Breast epithelium (tissue), 4 donors: Measurements from ENCODE around the gene ARHGEF28. TPM values are rescaled to one million over a fixed set of nuclear protein-coding genes. Genes with fewer than 3 reads are reported as not detected.

Source experiments
- DNase-seq, 2 donors: peaks; one replicate each; pipeline ENCODE4 v3.0.0-alpha.2; 2019; ENCODE audit warnings: low spot score in 2 of 2
- H3K27ac ChIP-seq, 2 donors: fragments of 200-600 bp; sonication (generic) in 1 of 2; one replicate each; pipeline ENCODE4 v1.5.1; 2016 to 2019; ENCODE audit warnings: mild to moderate bottlenecking in 1 of 2
- H3K27me3 ChIP-seq, 2 donors: fragments of 200-600 bp; sonication (generic) in 1 of 2; one replicate each; pipeline versions ENCODE4 v1.5.1 to v1.6.0; 2017 to 2019; ENCODE audit warnings: control low read depth in 1 of 2, mild to moderate bottlenecking in 1 of 2
- H3K36me3 ChIP-seq: fragments of 200-600 bp; one replicate; pipeline ENCODE4 v1.5.1; 2019
- H3K4me1 ChIP-seq, 2 donors: fragments of 200-600 bp; sonication (generic); one replicate each; pipeline ENCODE4 v1.5.1; 2016 to 2019; ENCODE audit warnings: control low read depth in 1 of 2
- H3K4me3 ChIP-seq, 3 donors: fragments of 200-600 bp; sonication (generic); 1 replicate in 2 of 3; 2 replicates in 1 of 3; pipeline ENCODE4 v1.5.1; 2016 to 2019; ENCODE audit warnings: mild to moderate bottlenecking in 3 of 3, moderate library complexity in 2 of 3
- H3K9me3 ChIP-seq, 2 donors: fragments of 200-600 bp; sonication (generic) in 1 of 2; one replicate each; pipeline ENCODE4 v1.5.1; 2016 to 2019; ENCODE audit warnings: control low read depth in 1 of 2
- POLR2A ChIP-seq: fragments of 450-650 bp; IDR thresholded peaks from one replicate; pipeline ENCODE4 v1.6.1; 2016; ENCODE audit warnings: antibody characterized with exemption, mild to moderate bottlenecking, moderate library complexity
- POLR2AphosphoS5 ChIP-seq, 3 donors: sonication (generic); formaldehyde crosslinking; IDR thresholded peaks; one replicate each; pipeline ENCODE4 v1.6.1; 2017; ENCODE audit warnings: antibody characterized with exemption in 3 of 3
- intact Hi-C: fragments of 100-400 bp; cut with DNase I; formaldehyde crosslinking; loops from one replicate; pipeline ENCODE4 v1.15.1; 2023; ENCODE audit warnings: low total_unique reads
- total RNA-seq, 3 donors: library from RNA; depleted of rRNA; stranded (reverse); fragments of >200 nt; gene quantifications; one replicate each; pipeline ENCODE4 v1.1.0, GENCODE V29; 2016
- TF ChIP-seq, protein P1 (sequence below), 3 donors: fragments of 450-650 bp; IDR thresholded peaks; one replicate each; pipeline ENCODE4 v1.5.1; 2016 to 2017; ENCODE audit warnings: antibody characterized with exemption in 3 of 3, mild to moderate bottlenecking in 3 of 3, moderate library complexity in 3 of 3

The ARHGEF28 gene
- total RNA-seq, 3 donors from 2014 or later = 11.4 to 65.4 (median 31.5) TPM

DNA sequence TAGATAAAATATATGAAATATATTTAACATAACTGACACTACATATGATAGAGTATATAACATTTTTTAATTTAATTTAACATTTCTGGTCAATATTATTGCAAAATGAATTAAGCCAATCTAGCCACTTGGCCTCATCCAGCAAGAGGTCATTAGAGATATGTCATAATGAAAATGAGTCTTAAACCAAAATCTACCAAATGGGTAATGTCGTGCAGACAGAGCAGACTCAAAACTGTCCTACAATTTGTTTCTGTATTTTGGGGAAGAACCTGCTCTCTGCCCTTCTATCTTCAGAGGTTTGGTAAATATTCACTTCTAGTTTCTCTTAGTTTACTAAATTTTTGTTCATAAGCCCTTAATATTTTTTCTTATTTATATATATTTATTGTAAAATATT, 61.4 kb downstream of the ARHGEF28 start:
- Histone ChIP-seq H3K4me1 (no peaks in the 10 kb centered on the region), H3K9me3 (no peaks in the 10 kb centered on the region), H3K36me3 (no peaks in the 10 kb centered on the region), H3K27me3 (no peaks in the 10 kb centered on the region), H3K27ac (no peak overlapping the region), H3K4me3 (no peak overlapping the region)
- TF ChIP-seq, protein P1, sequence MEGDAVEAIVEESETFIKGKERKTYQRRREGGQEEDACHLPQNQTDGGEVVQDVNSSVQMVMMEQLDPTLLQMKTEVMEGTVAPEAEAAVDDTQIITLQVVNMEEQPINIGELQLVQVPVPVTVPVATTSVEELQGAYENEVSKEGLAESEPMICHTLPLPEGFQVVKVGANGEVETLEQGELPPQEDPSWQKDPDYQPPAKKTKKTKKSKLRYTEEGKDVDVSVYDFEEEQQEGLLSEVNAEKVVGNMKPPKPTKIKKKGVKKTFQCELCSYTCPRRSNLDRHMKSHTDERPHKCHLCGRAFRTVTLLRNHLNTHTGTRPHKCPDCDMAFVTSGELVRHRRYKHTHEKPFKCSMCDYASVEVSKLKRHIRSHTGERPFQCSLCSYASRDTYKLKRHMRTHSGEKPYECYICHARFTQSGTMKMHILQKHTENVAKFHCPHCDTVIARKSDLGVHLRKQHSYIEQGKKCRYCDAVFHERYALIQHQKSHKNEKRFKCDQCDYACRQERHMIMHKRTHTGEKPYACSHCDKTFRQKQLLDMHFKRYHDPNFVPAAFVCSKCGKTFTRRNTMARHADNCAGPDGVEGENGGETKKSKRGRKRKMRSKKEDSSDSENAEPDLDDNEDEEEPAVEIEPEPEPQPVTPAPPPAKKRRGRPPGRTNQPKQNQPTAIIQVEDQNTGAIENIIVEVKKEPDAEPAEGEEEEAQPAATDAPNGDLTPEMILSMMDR (IDR thresholded peaks at IDR 0.05) = no peak
- TF ChIP-seq POLR2AphosphoS5 (IDR thresholded peaks at IDR 0.05) (no peak), POLR2A (no peak)
- no peak for DNase-seq
- intact Hi-C loops = no loop called here

DNA sequence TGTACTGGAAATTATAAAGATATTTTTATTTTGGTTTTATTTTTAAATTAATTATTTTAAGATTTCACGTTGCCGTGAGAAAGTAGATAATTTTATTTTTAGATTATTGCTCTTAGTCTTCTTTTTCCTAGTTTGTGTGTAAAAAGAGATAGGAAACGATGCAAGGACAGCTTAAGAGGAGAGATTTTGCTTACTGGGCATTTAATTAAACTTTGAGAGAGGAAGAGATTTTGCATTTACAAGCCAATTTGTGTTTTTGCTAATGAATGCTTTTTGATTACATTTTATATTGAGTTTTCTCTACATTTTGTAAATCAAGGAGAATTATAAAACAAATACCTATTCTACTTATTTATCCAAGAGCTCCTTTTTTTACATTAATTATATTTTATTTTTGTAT, 64.0 kb downstream of the ARHGEF28 start:
- Histone ChIP-seq H3K27ac (no peak overlapping the region), H3K4me3 (no peak overlapping the region), H3K36me3 (no peaks in the 10 kb centered on the region), H3K9me3 (no peaks in the 10 kb centered on the region), H3K4me1 (no peaks in the 10 kb centered on the region), H3K27me3 (no peaks in the 10 kb centered on the region)
- TF ChIP-seq, protein P1 (IDR thresholded peaks at IDR 0.05) = no peak
- TF ChIP-seq POLR2A = no peak
- no peak for DNase-seq
- intact Hi-C loops = no loop called here

DNA sequence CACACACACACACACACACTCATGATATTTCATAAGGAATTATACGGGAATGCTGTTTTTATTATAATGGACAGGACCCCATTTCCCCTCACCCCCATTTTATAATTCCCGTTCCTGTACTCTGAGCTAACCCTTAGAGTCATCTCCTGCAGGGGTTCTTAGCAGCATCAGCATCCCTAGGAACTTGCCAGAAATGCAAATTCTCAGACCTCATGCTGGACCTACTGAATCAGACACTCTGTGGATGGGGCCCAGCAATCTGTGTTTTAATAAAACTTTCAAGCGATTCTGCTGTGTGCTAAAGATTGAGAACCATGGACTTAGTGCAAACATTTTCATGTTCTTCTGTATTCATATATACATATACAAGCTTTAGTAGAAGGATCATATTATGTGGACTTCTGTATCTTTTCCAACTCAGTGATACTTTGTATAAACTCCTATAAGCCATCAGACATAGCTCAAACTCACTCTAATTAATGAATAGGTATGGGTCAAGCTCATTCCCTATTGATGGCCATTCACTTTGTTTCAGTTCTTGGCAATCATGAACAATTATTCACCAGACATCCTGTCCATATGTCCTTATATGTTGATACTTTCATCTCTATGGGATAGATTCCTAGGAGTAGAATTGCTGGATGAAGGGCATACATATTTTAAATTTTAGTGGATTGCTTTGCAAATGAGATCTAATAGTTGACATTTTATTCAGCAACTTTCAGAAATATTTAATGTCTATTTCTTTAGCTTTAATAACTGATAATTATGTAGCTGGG, 65.5 kb downstream of the ARHGEF28 start:
- Histone ChIP-seq H3K27ac (no peak overlapping the region), H3K4me3 (no peak overlapping the region), H3K9me3 (no peaks in the 10 kb centered on the region), H3K4me1 (no peaks in the 10 kb centered on the region), H3K27me3 (no peaks in the 10 kb centered on the region), H3K36me3 (no peaks in the 10 kb centered on the region)
- TF ChIP-seq POLR2AphosphoS5 (IDR thresholded peaks at IDR 0.05) (no peak), POLR2A (no peak)
- TF ChIP-seq, protein P1 (IDR thresholded peaks at IDR 0.05) = no peak
- no peak for DNase-seq
- intact Hi-C loops = no loop called here

- Histone ChIP-seq H3K9me3 (no peaks in the 10 kb centered on the region), H3K27me3 (no peaks in the 10 kb centered on the region), H3K4me1 (no peaks in the 10 kb centered on the region), H3K27ac (no peak overlapping the region), H3K4me3 (no peak overlapping the region), H3K36me3 (no peaks in the 10 kb centered on the region)
- intact Hi-C loops = no loop called here
- TF ChIP-seq POLR2AphosphoS5 (IDR thresholded peaks at IDR 0.05) (no peak), POLR2A (no peak)
- TF ChIP-seq, protein P1 (IDR thresholded peaks at IDR 0.05) = no peak
- no peak for DNase-seq
Measured at GRCh38 chr5:73692166-73692640, 66.2 kb downstream of the ARHGEF28 start.

DNA sequence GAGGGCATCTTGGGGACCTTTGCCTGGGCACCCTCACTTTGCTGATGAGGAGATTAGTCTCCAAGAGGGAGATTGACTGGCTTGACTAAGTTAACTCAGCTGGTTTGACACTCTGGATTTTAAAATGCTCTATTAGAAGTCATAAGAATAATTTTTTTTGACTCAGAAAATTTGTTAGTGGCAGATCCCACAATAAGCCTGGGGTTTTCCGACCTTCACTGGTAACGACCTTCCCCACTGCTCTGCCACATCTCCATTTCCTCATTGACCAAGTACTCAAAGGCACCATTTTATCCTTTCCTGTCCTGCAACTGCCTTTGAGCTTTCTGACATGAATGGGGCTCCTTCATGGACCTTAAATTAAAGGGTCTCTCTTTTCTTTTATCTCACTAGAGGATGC, 67.0 kb downstream of the ARHGEF28 start:
- no peaks in the 10 kb centered on the region for H3K27me3 ChIP-seq
- no peaks in the 10 kb centered on the region for H3K4me1 ChIP-seq
- H3K4me3 ChIP-seq = no peak overlapping the region
- H3K36me3 ChIP-seq = no peaks in the 10 kb centered on the region
- no peak for DNase-seq
- no peaks in the 10 kb centered on the region for H3K9me3 ChIP-seq
- intact Hi-C loops = no loop called here
- TF ChIP-seq, protein P1 (IDR thresholded peaks at IDR 0.05) = no peak
- TF ChIP-seq POLR2AphosphoS5 (IDR thresholded peaks at IDR 0.05) (no peak), POLR2A (no peak)
- no peak overlapping the region for H3K27ac ChIP-seq
